ENCODE data around the gene C2CD3. TPM values are rescaled to one million over a fixed set of nuclear protein-coding genes. Genes with fewer than 3 reads are reported as not detected.

The C2CD3 gene
- total RNA-seq, 1 donor, result 21.7 TPM

DNA sequence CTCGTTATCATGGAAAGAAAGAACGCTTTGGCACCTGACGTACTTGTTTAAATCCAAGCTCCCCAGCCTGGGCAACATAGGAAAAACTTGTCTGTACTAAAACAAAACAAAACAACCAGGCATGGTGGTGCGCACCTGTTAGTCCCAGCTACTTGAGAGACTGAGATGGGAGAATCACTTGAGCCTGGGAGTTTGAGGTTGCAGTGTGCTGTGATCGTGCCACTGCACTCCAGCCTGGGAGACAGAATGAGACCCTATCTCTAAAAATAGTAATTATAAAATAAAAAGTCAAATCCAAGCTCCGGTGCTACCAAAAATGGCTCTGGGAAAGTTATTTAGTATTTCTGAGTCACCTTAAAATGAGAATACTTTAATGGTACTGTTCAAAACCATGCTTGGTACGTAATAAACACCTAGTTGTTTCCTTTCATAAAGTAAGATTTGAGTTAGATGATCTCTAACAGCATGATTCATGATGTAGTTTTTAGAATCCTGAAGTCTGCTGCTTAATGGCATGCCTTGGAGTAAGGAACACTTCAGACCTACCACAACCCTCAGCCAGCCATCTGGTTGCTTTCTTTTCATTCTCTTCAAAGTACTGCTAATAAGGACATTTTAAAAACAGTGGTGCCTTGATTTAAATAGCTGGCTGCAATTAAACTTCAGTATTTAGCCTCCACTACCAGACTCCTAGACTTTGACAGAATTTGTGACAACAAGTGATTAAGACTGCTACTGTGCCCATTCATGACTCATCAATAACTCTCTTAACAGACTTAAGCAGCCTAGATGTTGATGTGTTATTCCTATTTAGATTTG lies 8.6 kb upstream of the C2CD3 start:
- no peak for DNase-seq (ENCODE audit: low read depth)
- no peak overlapping the region for H3K4me3 ChIP-seq (ENCODE audit: low read depth, low read length)
- TF ChIP-seq CTCF (IDR thresholded peaks at IDR 0.05; ENCODE audit: insufficient read depth, low read length), result no peak

DNA sequence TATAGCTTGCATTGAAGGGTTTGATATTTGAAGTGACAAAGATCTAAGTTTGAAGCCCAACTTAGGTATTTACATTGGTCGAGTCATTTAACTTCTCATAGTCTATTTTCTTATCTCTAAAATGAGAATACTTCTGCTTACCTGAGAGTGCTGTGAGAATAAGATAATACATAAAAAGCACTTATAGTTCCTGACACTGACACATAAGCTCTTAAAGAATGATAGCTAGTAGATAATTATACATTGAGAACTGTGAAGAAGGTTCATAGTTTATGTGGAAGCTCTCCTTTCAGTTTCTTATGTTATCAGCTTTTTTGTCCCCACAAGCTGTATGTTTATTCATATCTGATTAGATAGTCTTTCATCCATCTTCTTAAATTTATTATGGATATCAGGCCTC lies 5.1 kb upstream of the C2CD3 start:
- DNase-seq (ENCODE audit: low read depth), result no peak
- TF ChIP-seq CTCF (IDR thresholded peaks at IDR 0.05; ENCODE audit: insufficient read depth, low read length), result no peak
- H3K4me3 ChIP-seq (ENCODE audit: low read depth, low read length), result no peak overlapping the region

- TF ChIP-seq CTCF (IDR thresholded peaks at IDR 0.05; ENCODE audit: insufficient read depth, low read length), result no peak
- H3K4me3 ChIP-seq (ENCODE audit: low read depth, low read length), result peak overlapping the region; percentile 90
- peak; percentile 11 for DNase-seq (ENCODE audit: low read depth)
These were observed 1.2 kb upstream of the C2CD3 start for GRCh38 chr11:74171997-74172396.

- peak overlapping the region; percentile 90 for H3K4me3 ChIP-seq (ENCODE audit: low read depth, low read length)
- DNase-seq (ENCODE audit: low read depth), result no peak
- TF ChIP-seq CTCF (IDR thresholded peaks at IDR 0.05; ENCODE audit: insufficient read depth, low read length), result no peak
These were observed 797 bp upstream of the C2CD3 start for GRCh38 chr11:74171630-74171968.

GRCh38 chr11:74169738-74170458 lies 904 bp downstream of the C2CD3 start:
- TF ChIP-seq CTCF (IDR thresholded peaks at IDR 0.05; ENCODE audit: insufficient read depth, low read length), result no peak

GRCh38 chr11:74168838-74169237 lies 2.0 kb downstream of the C2CD3 start:
- no peak overlapping the region for H3K4me3 ChIP-seq (ENCODE audit: low read depth, low read length)
- no peak for TF ChIP-seq CTCF (IDR thresholded peaks at IDR 0.05; ENCODE audit: insufficient read depth, low read length)
- DNase-seq (ENCODE audit: low read depth), result no peak

More at GRCh38 chr11:74169738-74170458, 904 bp downstream of the C2CD3 start:
- no peak for DNase-seq (ENCODE audit: low read depth)
- H3K4me3 ChIP-seq (ENCODE audit: low read depth, low read length), result peak overlapping the region; percentile 94

All from fibroblast of the aortic adventitia (primary cell).